ENCODE measurements around the gene LGALS14.

The LGALS14 gene

GRCh38 chr19:39746836-39747529, 42.7 kb downstream of the LGALS14 start:
- TF ChIP-seq ARNTL (CRISPR knock-in tag; IDR thresholded peaks at IDR 0.05; ENCODE audit: borderline replicate concordance, low read depth) (no peak), ZC3H10 (CRISPR knock-in tag; IDR thresholded peaks at IDR 0.05) (no peak), POU6F1 (CRISPR knock-in tag; IDR thresholded peaks at IDR 0.05; ENCODE audit: borderline replicate concordance, low read depth) (no peak), TOX (CRISPR knock-in tag; IDR thresholded peaks at IDR 0.05; ENCODE audit: borderline replicate concordance) (no peak), ZFP3 (CRISPR knock-in tag; IDR thresholded peaks at IDR 0.05) (no peak)
- ATAC-seq = no peak

GRCh38 chr19:39749981-39750380, 45.7 kb downstream of the LGALS14 start:
- TF ChIP-seq ZNF8 (CRISPR knock-in tag; IDR thresholded peaks at IDR 0.05) (no peak), PATZ1 (CRISPR knock-in tag; IDR thresholded peaks at IDR 0.05; ENCODE audit: borderline replicate concordance) (no peak), ZC3H10 (CRISPR knock-in tag; IDR thresholded peaks at IDR 0.05) (no peak)
- no peak for ATAC-seq

- ATAC-seq = no peak
- TF ChIP-seq SNAI2 (CRISPR knock-in tag; IDR thresholded peaks at IDR 0.05) = no peak
- no peak for TF ChIP-seq ZNF70 (CRISPR knock-in tag; IDR thresholded peaks at IDR 0.05)
- TF ChIP-seq, protein P1, sequence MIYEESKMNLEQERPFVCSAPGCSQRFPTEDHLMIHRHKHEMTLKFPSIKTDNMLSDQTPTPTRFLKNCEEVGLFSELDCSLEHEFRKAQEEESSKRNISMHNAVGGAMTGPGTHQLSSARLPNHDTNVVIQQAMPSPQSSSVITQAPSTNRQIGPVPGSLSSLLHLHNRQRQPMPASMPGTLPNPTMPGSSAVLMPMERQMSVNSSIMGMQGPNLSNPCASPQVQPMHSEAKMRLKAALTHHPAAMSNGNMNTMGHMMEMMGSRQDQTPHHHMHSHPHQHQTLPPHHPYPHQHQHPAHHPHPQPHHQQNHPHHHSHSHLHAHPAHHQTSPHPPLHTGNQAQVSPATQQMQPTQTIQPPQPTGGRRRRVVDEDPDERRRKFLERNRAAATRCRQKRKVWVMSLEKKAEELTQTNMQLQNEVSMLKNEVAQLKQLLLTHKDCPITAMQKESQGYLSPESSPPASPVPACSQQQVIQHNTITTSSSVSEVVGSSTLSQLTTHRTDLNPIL (CRISPR knock-in tag; IDR thresholded peaks at IDR 0.05; ENCODE audit: low read depth) = no peak
- TF ChIP-seq ZFP3 (CRISPR knock-in tag; IDR thresholded peaks at IDR 0.05) = no peak
- no peak for TF ChIP-seq BACH2 (CRISPR knock-in tag; IDR thresholded peaks at IDR 0.05; ENCODE audit: borderline replicate concordance)
- TF ChIP-seq ZNF8 (CRISPR knock-in tag; IDR thresholded peaks at IDR 0.05) = no peak
- no peak for TF ChIP-seq TOX (CRISPR knock-in tag; IDR thresholded peaks at IDR 0.05; ENCODE audit: borderline replicate concordance)
- TF ChIP-seq ZC3H10 (CRISPR knock-in tag; IDR thresholded peaks at IDR 0.05) = no peak
- TF ChIP-seq OSR1 (CRISPR knock-in tag; IDR thresholded peaks at IDR 0.05) = no peak
- TF ChIP-seq POU6F1 (CRISPR knock-in tag; IDR thresholded peaks at IDR 0.05; ENCODE audit: borderline replicate concordance, low read depth) = no peak
- TF ChIP-seq ZNF565 (CRISPR knock-in tag; conservative IDR thresholded peaks at IDR 0.05; ENCODE audit: low read depth) = no peak
- TF ChIP-seq PPARA (CRISPR knock-in tag; IDR thresholded peaks at IDR 0.05; ENCODE audit: borderline replicate concordance) = no peak
- TF ChIP-seq ISL1 (CRISPR knock-in tag; IDR thresholded peaks at IDR 0.05) = no peak
Measured at GRCh38 chr19:39752390-39752789, 48.1 kb downstream of the LGALS14 start.

GRCh38 chr19:39752795-39753194, 48.5 kb downstream of the LGALS14 start:
- TF ChIP-seq CSDC2 (CRISPR knock-in tag; IDR thresholded peaks at IDR 0.05) (no peak), ISL1 (CRISPR knock-in tag; IDR thresholded peaks at IDR 0.05) (no peak), SNAI2 (CRISPR knock-in tag; IDR thresholded peaks at IDR 0.05) (no peak), ZC3H10 (CRISPR knock-in tag; IDR thresholded peaks at IDR 0.05) (no peak), ZNF70 (CRISPR knock-in tag; IDR thresholded peaks at IDR 0.05) (no peak), PPARA (CRISPR knock-in tag; IDR thresholded peaks at IDR 0.05; ENCODE audit: borderline replicate concordance) (no peak), ZNF565 (CRISPR knock-in tag; conservative IDR thresholded peaks at IDR 0.05; ENCODE audit: low read depth) (no peak), TCF4 (CRISPR knock-in tag; IDR thresholded peaks at IDR 0.05; ENCODE audit: borderline replicate concordance) (no peak), BACH2 (CRISPR knock-in tag; IDR thresholded peaks at IDR 0.05; ENCODE audit: borderline replicate concordance) (no peak), TSHZ2 (CRISPR knock-in tag; IDR thresholded peaks at IDR 0.05) (no peak), ESRRG (CRISPR knock-in tag; IDR thresholded peaks at IDR 0.05) (no peak)
- no peak for ATAC-seq
